SHP77 treated with DMSO at 0.1 percent for 48 hours (cell line): ENCODE results near the gene NAA15.
"Not testable (repeated sequence)": the region's sequence is repeated elsewhere in the genome, so short reads cannot be mapped to it uniquely, and the experiment has no call there.

Source experiments
- DNase-seq: peaks from one replicate; lab custom pipeline; 2025; lab: John Stamatoyannopoulos, UW

NAA15 gene

DNA sequence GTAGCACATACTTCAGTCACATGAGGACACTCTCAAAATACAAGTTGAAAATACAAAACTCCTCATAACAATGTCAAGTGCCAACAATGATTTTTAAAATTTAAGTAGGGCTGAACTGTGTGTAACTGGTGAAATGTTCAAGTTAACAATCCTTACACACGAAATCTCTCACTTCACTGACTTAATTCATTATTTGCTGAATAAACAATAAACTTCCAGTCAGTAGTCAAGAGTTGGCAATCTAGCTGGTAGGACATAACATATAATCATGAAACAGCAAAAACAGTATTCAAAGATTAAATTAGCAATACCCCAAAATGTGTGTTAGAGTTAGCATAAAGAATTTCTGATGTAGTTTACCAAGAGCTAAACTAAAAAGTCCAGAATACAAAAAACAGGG lies 150.7 kb downstream of the NAA15 start:
- DNase-seq = no peak

- peak; percentile 31 for DNase-seq
Observed at GRCh38 chr4:139453041-139453370, 151.7 kb downstream of the NAA15 start.

DNA sequence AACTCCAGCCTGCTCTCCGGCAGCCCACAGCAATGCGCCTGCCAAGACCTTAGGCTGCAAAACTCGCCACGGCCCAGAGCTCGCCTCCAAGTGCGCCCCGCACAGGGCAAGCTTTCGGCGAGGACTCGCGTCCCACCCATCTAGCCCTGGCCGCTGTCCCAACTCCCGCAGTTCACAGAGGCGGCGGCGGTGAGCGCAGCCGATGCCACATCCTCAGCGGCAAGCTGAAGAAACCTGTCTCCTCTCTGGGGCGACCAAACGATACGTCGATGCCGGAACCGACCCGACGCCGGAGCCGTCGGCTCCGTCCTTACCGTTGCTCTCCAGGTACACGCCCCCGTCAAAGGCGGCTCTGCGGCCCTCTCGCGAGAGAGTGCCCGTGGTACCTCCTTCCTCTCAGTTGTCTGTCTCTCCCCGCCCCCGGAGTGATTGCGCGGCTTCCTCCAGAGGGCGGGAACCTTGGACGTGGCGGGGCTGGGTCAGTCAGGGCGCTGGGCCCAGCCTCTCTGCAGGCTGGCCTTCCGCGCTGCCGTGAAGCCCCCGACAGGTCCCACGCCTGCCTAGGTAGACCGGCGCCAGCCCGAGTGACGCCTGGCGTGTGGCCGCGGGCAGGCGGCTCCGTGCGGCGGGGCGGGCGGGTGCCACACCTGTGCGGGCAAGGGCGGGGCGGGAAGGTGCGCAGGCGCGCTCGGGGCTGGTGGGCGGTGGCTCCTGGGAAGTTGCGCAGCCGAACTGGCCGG lies 152.2 kb downstream of the NAA15 start:
- DNase-seq = peak; percentile 65

- DNase-seq = no peak
Observed at GRCh38 chr4:139454111-139455045, 153.1 kb downstream of the NAA15 start, which contains the start of gene RAB33B. RAB33B (plus strand) TSS chr4:139454121; CDS start chr4:139454196, 75 bp downstream.

DNA sequence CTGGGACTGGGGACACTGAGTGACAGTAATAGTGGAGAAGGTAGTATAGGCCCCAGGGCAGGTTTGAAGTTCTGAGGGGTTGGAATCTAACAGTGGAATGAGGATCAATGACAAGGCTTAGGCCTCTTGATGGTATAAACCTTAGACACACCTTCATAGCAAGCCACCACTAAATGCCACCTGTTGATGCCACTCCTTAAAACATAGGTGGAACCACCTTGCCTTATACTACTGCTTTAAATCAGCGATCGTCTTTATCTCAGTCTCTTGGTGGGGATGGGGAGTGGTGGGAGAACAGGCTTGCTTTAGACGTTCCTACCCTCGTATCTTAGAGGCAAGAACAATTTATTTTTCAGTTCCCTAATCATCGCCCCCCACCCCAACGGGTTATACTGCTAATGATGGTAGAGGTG lies 153.8 kb downstream of the NAA15 start:
- DNase-seq = no peak

GRCh38 chr4:139457318-139457717 lies 156.0 kb downstream of the NAA15 start:
- no peak for DNase-seq

DNA sequence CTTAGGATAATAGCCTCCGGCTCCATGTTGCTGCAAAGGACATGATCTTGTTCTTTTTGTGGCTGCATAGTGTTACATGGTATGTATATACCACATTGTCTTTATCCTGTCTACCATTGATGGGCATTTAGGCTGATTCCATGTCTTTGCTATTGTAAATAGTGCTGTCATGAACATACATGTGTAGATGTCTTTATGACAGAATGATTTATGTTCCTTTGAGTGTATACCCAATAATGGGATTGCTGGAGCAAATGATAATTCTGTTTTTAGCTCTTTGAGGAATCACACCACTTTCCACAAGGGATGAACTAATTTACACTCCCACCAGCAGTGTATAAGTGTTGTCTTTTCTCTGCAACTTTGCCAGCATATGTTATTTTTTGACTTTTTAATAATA lies 157.2 kb downstream of the NAA15 start:
- no peak for DNase-seq

DNA sequence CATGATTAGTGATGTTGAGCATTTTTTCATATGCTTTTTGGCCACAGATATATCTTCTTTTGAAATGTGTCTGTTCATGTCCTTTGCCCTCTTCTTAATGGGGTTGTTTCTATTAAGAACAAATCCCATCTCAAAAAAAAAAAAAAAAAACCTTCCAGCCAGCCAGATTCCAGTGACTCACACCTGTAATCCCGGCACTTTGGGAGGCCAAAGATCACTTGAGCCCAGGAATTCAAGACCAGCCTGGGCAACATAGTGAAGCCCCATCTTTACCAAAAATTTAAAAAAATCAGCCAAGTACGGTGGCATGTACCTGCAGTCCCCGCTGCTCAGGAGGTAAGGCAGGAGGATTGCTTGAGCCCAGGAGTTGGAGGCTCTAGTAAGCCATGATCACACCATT lies 157.7 kb downstream of the NAA15 start:
- DNase-seq = no peak

GRCh38 chr4:139460565-139460964 lies 159.3 kb downstream of the NAA15 start:
- no peak for DNase-seq

DNA sequence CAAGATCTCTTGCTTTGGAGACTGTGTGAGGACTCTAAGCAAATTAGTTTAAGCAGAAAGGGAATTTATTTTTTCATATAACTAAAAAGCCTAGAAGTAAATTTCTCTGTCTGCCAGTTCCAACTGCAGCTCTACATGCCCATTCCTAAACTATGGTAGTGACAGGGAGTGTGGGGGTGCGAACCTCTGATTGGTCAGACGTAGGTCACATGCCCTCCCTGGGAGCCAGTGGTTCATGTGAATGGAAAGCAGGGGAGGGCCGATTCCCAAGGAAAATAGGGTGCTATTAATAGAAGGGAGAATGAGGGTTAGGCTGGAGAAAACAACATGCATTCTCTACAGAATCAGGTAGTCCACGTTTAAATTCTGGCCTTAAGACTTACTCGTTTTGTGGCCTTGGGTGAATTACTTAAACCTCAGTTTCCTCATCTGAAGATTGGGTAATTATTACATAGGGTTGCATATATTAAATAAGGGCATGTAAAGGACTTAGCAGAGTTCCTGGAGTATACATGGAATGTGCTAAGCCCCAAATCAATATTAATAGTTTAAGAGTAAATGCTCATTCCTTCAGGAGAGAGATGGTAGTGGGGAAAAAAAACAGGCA lies 159.8 kb downstream of the NAA15 start:
- DNase-seq = no peak

- DNase-seq = not testable (repeated sequence)
Observed at GRCh38 chr4:139464512-139464911, 163.2 kb downstream of the NAA15 start.

DNA sequence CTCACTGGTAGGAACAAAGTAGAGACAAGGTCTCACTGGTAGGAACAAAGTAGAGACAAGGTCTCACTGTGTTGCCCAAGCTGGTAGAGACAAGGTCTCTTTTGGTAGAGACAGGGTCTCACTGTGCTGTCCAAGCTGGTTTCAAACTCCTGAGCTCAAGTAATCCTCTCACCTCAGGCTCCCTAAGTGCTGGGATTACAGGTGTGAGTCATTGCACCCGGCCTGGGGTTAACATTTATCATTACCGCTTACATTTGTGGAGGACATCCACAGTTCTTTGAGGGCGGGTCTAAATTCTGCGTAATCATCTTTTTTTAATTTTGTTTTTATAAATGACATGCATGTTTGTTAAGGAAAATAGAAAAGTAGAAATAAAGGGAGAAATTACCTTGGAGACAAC lies 164.6 kb downstream of the NAA15 start:
- DNase-seq = no peak

DNA sequence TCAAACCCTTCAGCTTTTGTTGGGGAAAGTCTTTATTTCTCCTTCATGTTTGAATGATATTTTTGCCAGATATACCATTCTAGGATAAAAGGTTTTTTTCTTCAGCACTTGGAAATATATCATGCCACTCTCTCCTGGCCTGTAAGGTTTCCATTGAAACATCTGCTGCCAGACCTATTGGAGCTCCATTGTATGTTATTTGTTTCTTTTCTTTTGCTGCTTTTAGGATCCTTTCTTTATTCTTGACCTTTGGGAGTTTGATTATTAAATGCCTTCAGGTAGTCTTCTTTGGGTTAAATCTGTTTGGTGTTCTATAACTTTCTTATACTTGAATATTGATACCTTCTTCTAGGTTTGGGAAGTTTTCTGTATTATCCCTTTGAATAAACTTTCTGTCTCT lies 167.5 kb downstream of the NAA15 start:
- not testable (repeated sequence) for DNase-seq

DNA sequence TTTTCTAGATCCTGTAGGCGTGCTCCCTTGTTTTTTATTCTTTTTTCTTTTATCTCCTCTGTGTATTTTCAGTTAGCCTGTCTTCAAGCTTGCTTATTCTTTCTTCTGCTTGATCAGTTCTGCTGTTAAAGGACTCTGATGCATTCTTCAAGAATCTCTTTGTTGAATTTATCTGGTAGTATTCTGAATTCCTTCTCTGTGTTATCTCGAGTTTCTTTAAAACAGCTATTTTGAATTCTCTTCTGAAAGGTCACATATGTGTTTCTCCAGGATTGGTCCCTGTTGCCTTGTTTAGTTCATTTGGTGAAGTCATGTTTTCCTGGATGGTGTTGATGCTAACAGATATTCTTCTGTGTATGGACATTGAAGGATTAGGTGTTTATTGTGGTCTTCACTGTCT lies 167.9 kb downstream of the NAA15 start:
- no peak for DNase-seq
